GM18502 (cell line): ENCODE measurements around the gene BHLHE23.

Source experiments
- ATAC-seq: cut with Tn5 transposase; IDR thresholded peaks from one replicate; pipeline ENCODE4 v1.9.1; 2021; ENCODE audit warnings: mild to moderate bottlenecking; ENCODE audit not compliant: unreplicated experiment, poor library complexity

BHLHE23 gene

DNA sequence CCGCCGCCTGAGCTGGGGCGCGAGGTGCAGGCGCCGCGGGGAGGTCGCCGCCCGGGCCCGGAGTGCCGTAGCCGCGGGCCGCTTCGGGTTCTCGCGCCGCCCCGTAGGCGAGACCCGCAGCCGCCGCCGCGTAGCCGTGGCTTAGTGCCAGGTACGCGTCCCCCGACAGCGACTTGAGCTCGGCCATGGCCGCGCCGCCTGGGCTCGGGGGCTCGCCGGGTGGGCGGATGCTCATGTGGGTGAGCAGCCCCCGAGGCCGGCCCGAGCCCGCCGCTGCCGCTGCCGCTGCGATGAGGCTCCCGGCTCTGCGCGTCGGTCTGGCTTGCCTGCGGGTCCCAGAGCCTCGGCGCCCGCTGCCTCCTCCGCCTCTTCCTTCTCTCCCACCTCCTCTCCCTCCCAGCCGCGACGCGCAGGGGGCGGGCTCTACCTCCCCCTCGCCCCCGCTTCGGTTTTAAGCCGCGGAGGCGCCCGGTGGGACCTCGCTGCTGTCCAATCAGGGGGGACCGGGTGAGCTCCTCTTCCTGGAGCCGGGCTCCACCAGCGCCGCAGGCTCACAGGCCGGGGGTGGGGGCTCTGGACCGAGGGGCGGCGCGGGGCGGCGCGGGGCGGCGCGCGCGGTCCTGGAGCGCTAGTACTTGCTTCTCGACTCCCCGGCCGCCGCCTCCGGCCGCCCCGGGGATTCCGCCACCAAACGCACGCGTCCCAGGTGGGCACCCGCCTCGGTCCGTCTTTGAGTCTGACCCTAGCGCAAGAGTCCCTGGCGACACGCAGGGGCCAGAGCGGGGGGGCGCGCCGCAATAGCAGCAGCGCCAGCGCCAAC lies at the start of gene BHLHE23:
Gene BHLHE23, minus strand, starts transcription at position 425 of the 820 bp plus-strand sequence. Its CDS starts 190 bp downstream, at position 235.
- no peak for ATAC-seq

DNA sequence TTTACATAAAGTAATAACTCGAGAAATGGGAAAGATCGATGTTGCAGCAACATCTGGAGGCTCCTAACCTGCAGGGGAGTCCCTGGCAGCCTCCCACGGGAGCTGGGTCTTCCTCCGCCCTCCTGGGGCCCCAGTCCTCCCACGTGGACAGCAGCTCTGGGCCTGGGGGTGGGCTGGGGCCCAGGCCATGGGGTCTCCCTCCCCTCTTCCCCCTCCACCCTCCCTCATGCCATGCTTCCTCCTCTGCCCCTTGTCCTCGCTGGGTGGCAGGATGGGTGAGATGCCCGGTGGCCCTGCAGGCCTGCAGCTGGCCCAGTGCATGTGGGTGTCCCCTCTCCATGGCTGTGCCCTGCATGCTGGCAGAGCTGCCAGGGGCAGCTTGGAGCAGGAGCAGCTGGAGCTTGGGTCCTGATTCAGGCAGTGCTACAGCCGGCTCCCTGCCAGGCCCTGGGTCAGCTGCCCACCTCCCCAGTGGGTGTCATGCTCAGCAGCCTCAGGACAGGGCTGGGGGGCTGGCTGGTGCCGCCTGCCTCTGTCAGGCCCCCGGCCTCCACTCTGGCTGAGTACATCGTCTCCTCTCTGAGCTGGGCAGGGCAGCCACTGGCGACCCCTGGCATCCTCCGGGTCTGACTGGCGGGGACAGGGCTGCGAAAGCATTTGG lies 48.9 kb upstream of the BHLHE23 start:
- ATAC-seq = no peak

GRCh38 chr20:63054681-63055240 lies 48.0 kb upstream of the BHLHE23 start:
- no peak for ATAC-seq

DNA sequence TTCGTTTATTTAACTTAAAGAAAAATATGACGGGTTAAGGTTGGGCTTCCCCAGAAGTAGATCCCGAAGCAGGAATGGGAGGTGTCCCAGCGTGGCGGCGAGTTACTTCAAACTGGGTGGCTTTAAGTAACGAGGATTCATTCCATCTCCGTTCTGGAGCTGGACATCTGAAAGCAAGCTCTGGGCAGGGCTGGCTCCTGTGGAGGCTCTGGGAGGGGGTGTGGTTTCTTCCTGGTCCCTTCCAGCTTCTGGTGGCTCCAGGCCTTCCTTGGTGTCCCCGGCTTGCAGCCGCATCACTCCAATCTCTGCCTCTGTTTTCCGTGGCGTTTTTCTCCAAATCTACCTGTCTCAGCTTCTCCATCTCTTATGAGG lies 47.3 kb upstream of the BHLHE23 start:
- no peak for ATAC-seq

GRCh38 chr20:63053432-63054102 lies 46.8 kb upstream of the BHLHE23 start:
- no peak for ATAC-seq

DNA sequence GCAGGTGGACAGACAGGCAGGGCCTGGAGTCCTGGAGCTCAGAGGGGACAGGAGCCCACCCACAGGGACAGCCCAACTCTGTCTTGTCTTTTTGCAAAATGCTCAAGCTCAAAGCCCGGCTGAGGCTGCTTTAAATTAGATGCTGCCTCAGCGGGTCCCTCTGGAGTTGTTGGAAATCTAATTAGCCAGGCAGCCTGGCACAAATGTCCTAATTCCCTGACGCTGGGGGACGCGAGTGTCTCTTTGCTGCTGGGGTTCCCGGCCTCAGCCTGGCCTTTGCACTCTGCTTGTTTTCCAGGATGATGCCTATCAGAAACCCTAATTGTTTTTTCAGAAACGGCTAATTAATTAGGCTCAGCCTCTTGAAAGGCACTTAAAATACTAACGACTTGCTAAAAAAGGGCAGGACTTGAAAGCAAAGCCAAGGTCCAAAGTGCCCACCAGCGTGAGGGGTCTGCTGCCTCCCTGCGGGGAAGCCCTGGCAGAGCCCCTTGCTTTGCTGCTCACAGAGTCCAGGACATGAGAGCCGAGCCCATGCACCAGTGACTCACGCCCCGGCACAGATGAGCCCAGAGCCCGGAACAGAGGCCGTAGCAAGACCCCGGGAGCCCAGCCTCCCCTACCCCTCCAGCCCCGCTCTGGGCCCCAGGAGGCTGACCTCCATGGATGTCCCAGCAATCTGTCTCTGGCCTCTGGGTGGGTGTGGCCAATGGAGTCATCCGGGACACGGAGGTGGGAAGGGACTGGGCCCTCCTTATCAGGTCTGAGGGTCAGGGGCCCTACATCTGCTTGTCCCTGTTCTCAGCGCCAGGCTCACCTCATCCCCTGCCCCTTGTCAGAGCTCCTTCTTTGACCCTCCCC lies 46.0 kb upstream of the BHLHE23 start:
- ATAC-seq = no peak

DNA sequence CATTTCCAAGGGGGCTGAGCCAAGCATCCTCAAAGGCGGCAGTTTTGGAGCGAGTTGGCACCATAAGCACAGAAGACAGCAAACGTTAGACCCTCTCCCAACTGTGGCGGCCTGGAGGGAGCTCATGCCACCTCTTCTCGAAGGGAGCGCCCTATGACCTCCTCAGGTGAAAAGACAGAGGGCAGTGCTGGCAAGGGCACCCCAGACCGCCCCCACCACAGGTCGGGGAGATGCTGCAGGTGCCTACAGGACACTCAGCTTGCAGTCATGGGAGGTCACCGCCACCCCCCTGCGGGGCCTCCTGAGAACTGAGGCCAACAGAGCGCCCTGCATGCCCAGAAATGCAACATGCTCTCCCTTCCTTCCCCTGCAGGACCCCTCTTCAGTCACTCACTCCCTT lies 45.1 kb upstream of the BHLHE23 start:
- no peak for ATAC-seq

- ATAC-seq = no peak
Measured at GRCh38 chr20:63051186-63051860, 44.6 kb upstream of the BHLHE23 start.

DNA sequence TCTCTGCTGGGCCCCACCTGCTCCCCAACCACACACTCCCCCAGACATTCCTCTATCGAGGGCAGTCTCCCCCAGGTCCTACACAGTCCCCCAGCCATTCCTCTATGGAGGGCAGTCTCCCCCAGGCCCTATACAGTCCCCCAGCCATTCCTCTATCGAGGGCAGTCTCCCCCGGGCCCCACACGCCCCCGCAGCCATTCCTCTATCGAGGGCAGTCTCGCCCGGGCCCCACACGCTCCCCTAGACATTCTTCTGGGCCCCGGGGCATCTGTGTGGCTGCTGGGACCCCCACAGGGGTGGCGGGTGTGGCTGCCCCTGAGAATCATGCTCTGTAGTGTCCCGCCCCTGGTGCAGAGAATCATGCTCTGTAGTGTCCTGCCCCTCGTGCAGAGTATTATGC lies 43.6 kb upstream of the BHLHE23 start:
- ATAC-seq = no peak

DNA sequence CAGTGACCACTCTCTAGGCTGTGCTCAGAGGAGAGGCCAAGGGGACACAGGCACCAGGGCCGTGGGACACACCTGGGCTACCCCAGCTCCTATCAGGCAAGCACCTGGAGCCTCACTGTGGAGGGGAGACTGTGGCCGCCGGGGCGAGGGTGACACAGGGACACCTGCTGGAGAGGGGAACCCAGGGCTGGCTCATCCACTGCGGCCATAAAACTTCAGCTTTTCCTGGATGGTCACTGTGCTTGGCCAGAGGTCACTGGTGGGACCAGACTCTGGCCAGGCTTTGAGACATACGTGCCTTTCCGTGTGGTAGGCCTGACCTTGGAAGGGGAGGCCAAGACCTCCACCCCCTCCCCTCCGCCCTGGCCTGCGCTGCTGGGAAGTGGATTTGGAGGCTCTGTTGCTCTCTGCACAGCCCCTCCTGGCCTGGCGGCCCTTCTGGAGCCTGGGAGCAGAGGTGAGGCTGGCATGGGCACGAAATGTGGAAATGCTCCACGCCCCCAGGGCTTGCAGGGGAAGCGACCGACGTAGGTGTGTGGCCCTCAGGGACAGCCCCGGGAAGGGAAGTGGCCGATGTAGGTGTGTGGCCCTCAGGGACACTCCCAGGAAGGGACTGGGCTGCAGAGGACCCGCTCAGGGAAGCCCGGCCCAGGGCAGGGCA lies 42.9 kb upstream of the BHLHE23 start:
- no peak for ATAC-seq

DNA sequence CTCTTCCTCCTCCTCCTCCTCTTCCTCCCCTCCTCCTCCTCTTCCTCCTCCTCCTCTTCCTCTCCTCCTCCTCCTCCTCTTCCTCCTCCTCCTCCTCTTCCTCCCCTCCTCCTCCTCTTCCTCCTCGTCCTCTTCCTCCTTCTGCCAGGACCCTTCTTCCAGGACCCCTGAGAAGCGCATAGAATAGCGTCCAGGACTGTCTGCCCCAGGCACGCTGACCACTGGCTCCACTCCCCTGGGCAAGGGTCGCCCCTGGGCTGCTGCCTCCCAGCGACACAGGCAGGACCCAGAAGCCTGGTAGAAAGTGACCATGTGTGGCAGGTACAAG lies 42.4 kb upstream of the BHLHE23 start:
- ATAC-seq = no peak

DNA sequence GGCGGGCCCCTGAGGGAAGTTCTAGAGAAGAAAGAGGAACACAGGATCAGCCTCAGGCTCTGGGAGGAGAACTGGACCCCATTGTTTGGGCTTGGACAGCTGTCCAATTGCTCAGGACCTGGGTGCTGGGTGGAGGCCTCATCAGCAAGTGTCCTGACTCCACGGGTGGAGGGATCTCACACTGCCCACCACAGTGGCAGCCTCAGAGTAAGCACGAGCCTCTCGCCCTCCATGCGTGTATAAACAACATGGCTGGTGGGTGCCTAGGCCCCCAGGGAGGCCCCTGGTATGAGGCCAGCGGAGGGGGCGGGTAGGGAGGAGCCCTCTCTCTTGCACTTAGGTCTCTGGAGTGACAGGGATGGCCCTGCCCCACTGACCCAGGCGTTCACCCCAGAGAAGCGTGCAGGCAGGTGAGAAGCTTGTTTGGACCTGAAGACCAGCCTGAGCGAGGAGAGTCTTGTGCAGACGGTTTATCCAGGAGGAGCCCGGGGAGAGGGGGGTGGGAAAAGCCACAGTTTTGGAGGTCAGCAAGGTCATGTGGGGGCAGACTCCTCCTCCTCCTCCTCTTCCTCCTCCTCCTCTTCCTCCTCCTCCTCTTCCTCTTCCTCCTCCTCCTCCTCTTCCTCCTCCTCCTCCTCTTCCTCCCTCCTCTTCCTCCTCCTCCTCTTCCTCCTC lies 41.9 kb upstream of the BHLHE23 start:
- ATAC-seq = no peak

DNA sequence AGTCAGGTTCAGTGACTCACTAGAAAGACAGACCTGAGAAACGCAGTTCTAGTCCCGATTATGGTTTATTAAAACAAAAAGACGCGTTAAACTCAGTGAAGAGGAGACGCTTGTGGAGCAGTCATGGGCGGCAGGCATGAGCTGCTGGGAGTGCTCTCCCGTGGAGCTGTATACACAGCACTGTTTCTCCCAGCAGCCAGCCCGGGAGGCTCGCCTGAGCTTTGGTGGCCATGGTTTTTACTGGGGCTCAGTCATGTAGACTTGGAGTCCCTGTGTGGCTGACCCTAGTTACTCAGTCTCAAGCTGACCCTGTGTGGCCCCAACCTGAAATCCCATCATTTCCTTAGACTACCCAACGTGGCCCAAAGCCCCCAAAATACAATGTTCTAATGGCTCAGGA lies 41.2 kb upstream of the BHLHE23 start:
- no peak for ATAC-seq

DNA sequence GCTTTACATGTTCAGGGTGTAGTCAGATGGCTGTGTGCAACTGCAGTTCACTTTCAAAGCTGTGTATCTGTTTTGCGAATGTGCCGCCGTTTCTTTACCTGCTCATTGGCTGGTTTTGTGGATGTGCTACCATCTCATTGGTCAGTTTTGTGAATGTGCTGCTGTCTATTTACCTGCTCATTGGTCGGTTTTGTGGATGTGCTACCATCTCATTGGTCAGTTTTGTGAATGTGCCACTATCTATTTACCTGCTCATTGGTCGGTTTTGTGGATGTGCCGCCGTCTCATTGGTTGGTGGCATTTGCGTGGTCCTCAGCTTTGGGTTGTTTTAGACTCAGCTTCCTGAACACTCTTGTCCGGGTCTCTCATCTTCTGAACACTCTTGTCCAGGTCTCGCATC lies 40.5 kb upstream of the BHLHE23 start:
- no peak for ATAC-seq

DNA sequence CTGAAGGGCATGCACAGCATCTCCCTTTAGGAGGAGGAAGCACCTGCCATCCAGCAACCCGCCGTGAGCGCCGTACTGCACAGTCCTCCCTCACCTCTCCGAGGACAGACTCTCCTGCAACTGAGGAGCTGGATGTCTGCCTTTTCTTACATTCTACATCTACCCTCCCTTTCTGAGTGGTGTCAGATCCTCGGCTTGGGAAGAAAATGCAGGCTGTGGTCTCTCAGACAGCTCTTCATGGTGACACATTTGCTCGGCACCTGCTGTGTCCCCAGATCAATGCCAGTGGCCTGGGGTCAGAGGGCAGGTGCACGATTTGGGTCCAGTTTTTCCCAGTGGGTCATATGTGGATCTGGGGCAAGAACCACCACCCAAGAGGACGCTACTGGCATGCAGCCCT lies 40.1 kb upstream of the BHLHE23 start:
- ATAC-seq = no peak

DNA sequence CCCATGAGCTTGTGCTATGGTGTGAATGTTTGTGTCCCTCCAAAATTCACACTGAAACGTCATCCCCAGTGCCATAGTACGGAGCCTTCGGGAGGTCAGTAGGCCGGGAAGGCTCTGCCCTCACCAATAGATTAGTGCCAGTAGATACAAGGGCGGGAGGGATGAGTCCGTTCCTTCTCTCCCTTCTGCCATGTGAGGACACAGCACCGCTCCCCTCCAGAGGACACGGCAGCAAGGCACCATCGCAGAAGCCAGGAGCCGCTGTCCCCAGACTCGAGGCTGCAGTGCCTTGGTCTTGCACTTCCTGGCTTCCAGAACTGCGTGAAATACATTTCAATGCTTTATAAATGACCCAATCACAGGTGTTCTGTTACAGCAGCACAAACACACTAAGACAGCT lies 39.2 kb upstream of the BHLHE23 start:
- ATAC-seq = no peak

DNA sequence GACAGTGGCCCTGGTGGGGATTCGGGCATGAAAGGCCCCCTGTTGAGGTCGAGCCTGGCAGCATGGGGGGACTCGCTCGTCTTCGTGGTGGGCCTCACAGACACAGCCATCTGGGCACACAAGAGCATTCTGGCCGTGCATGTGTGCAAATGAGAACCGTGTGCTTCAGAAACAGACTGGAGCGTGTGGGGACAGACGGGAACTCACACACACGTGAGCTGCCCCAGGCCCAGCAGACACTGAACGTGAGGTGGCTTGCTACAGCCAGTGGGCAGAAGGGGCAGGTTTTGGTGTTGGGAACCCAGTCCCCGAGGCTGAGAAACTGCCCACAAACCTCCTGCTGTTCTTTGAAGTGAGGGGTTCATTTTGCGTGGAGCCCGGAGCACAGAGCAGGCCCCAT lies 38.6 kb upstream of the BHLHE23 start:
- no peak for ATAC-seq

- ATAC-seq = no peak
Measured at GRCh38 chr20:63044605-63045004, 37.8 kb upstream of the BHLHE23 start.

DNA sequence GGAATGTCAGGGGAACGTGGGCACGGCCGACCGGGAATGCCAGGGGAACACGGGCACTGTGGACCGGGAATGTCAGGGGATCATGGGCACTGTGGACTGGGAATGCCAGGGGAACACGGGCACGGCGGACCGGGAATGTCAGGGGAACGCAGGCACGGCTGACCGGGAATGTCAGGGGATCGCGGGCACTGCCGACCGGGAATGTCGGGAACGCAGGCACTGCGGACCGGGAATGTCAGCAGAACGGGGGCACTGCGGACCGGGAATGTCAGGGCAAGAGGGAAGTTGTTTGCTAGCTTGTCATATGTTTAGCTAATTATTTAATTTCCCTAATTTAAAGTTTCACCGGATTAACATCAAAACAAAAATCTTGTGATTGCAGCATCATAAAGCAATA lies 37.4 kb upstream of the BHLHE23 start:
- ATAC-seq = no peak
